ENCODE data around the gene KCNK7.

The KCNK7 gene

GRCh38 chr11:65551572-65552387 lies 43.8 kb downstream of the KCNK7 start:
- no peaks in the 10 kb centered on the region for H3K9me2 ChIP-seq (replicated peaks; ENCODE audit: insufficient read depth, low read length)
- H3K4me3 ChIP-seq (ENCODE audit: insufficient read depth, low read length, poor library complexity, severe bottlenecking) = no peak overlapping the region
- no peaks in the 10 kb centered on the region for H3K79me2 ChIP-seq (ENCODE audit: insufficient read depth, low read length)
- TF ChIP-seq EZH2phosphoT487 (conservative IDR thresholded peaks at IDR 0.05; ENCODE audit: low read length) (no peak), CTCF (IDR thresholded peaks at IDR 0.05; ENCODE audit: insufficient read depth, low read length, poor library complexity, severe bottlenecking) (peak; percentile 86)
- no peaks in the 10 kb centered on the region for H3K27me3 ChIP-seq (ENCODE audit: low read length)
- H3K27ac ChIP-seq (ENCODE audit: low read depth, low read length) = no peak overlapping the region
- H3F3A ChIP-seq (ENCODE audit: insufficient read depth) = 0 out of 2 replicates have a peak, but pooled peaks cover 1% of the 10 kb centered on the region
- no peaks in the 10 kb centered on the region for H4K20me1 ChIP-seq (ENCODE audit: low read depth, low read length)
- H2AFZ ChIP-seq (ENCODE audit: low read depth, low read length, severe bottlenecking) = no peak overlapping the region
- H3K9me3 ChIP-seq (ENCODE audit: insufficient read depth, low read length) = no peaks in the 10 kb centered on the region
- H3K36me3 ChIP-seq (ENCODE audit: low read length) = no peaks in the 10 kb centered on the region
- no peak overlapping the region for H3K9ac ChIP-seq (ENCODE audit: low read length)
- H3K4me2 ChIP-seq (ENCODE audit: low read depth, low read length, poor library complexity, severe bottlenecking) = peak overlapping the region; percentile 0

- Histone ChIP-seq H3K36me3 (ENCODE audit: low read length) (no peaks in the 10 kb centered on the region), H3K9ac (ENCODE audit: low read length) (no peak overlapping the region), H3K4me3 (ENCODE audit: insufficient read depth, low read length, poor library complexity, severe bottlenecking) (no peak overlapping the region), H2AFZ (ENCODE audit: low read depth, low read length, severe bottlenecking) (no peak overlapping the region), H3K9me2 (replicated peaks; ENCODE audit: insufficient read depth, low read length) (no peaks in the 10 kb centered on the region), H3K27ac (ENCODE audit: low read depth, low read length) (no peak overlapping the region), H3K4me2 (ENCODE audit: low read depth, low read length, poor library complexity, severe bottlenecking) (no peak overlapping the region), H3K9me3 (ENCODE audit: insufficient read depth, low read length) (no peaks in the 10 kb centered on the region), H3K79me2 (ENCODE audit: insufficient read depth, low read length) (no peaks in the 10 kb centered on the region), H4K20me1 (ENCODE audit: low read depth, low read length) (no peaks in the 10 kb centered on the region), H3F3A (ENCODE audit: insufficient read depth) (peaks cover 11% of the 10 kb centered on the region), H3K27me3 (ENCODE audit: low read length) (no peaks in the 10 kb centered on the region)
- TF ChIP-seq CTCF (IDR thresholded peaks at IDR 0.05; ENCODE audit: insufficient read depth, low read length, poor library complexity, severe bottlenecking) (no peak), EZH2phosphoT487 (conservative IDR thresholded peaks at IDR 0.05; ENCODE audit: low read length) (no peak)
These were observed 46.5 kb downstream of the KCNK7 start for GRCh38 chr11:65549096-65549495.

- Histone ChIP-seq H3K4me3 (ENCODE audit: insufficient read depth, low read length, poor library complexity, severe bottlenecking) (no peak overlapping the region), H4K20me1 (ENCODE audit: low read depth, low read length) (no peaks in the 10 kb centered on the region), H3K9ac (ENCODE audit: low read length) (no peak overlapping the region), H3K36me3 (ENCODE audit: low read length) (no peaks in the 10 kb centered on the region), H3F3A (ENCODE audit: insufficient read depth) (peaks cover 11% of the 10 kb centered on the region), H2AFZ (ENCODE audit: low read depth, low read length, severe bottlenecking) (no peak overlapping the region), H3K27me3 (ENCODE audit: low read length) (no peaks in the 10 kb centered on the region), H3K79me2 (ENCODE audit: insufficient read depth, low read length) (no peaks in the 10 kb centered on the region), H3K9me3 (ENCODE audit: insufficient read depth, low read length) (no peaks in the 10 kb centered on the region), H3K27ac (ENCODE audit: low read depth, low read length) (no peak overlapping the region), H3K9me2 (replicated peaks; ENCODE audit: insufficient read depth, low read length) (no peaks in the 10 kb centered on the region), H3K4me2 (ENCODE audit: low read depth, low read length, poor library complexity, severe bottlenecking) (no peak overlapping the region)
- no peak for TF ChIP-seq CTCF (IDR thresholded peaks at IDR 0.05; ENCODE audit: insufficient read depth, low read length, poor library complexity, severe bottlenecking)
These were observed 47.2 kb downstream of the KCNK7 start for GRCh38 chr11:65548395-65548794.
